Parathyroid adenoma (tissue), 2 donors: ENCODE measurements around the gene TRIM41.
A peak's percentile ranks its signal among the peaks of the same experiment; 100 is the strongest.

Source experiments
- H2AFZ ChIP-seq: fragments of 300-600 bp; sonication (generic); one replicate; pipeline ENCODE4 v1.7.0; 2017; ENCODE audit warnings: antibody characterized with exemption, mild to moderate bottlenecking
- H3K27ac ChIP-seq: fragments of 300-600 bp; sonication (generic); one replicate; pipeline ENCODE4 v1.7.0; 2017
- H3K27me3 ChIP-seq: fragments of 300-600 bp; sonication (generic); one replicate; pipeline ENCODE4 v1.7.0; 2017; ENCODE audit warnings: low read length; ENCODE audit not compliant: control insufficient read depth, insufficient read depth
- H3K36me3 ChIP-seq: fragments of 300-600 bp; sonication (generic); one replicate; pipeline ENCODE4 v1.7.0; 2017; ENCODE audit warnings: low read length; ENCODE audit not compliant: control insufficient read depth, insufficient read depth
- H3K4me1 ChIP-seq: fragments of 300-600 bp; sonication (generic); one replicate; pipeline ENCODE4 v1.7.0; 2017; ENCODE audit warnings: control low read depth
- H3K4me2 ChIP-seq: fragments of 300-600 bp; sonication (generic); one replicate; pipeline ENCODE4 v1.7.0; 2017; ENCODE audit warnings: low read length
- H3K4me3 ChIP-seq: fragments of 300-600 bp; sonication (generic); one replicate; pipeline ENCODE4 v1.7.0; 2017; ENCODE audit warnings: low read depth, low read length
- H3K79me2 ChIP-seq: fragments of 300-600 bp; sonication (generic); one replicate; pipeline ENCODE4 v1.7.0; 2017; ENCODE audit warnings: control low read depth
- H3K9ac ChIP-seq: fragments of 300-600 bp; sonication (generic); one replicate; pipeline ENCODE4 v1.7.0; 2017; ENCODE audit warnings: mild to moderate bottlenecking
- H3K9me3 ChIP-seq: fragments of 300-600 bp; sonication (generic); one replicate; pipeline ENCODE4 v1.7.0; 2017; ENCODE audit warnings: low read length; ENCODE audit not compliant: control insufficient read depth
- TF ChIP-seq, protein P1 (sequence below): fragments of 300-600 bp; sonication (generic); IDR thresholded peaks from one replicate; pipeline ENCODE4 v1.7.0; 2017; ENCODE audit warnings: antibody characterized with exemption, mild to moderate bottlenecking
- donor health status: primary hyperparathyroidism.

The TRIM41 gene

DNA sequence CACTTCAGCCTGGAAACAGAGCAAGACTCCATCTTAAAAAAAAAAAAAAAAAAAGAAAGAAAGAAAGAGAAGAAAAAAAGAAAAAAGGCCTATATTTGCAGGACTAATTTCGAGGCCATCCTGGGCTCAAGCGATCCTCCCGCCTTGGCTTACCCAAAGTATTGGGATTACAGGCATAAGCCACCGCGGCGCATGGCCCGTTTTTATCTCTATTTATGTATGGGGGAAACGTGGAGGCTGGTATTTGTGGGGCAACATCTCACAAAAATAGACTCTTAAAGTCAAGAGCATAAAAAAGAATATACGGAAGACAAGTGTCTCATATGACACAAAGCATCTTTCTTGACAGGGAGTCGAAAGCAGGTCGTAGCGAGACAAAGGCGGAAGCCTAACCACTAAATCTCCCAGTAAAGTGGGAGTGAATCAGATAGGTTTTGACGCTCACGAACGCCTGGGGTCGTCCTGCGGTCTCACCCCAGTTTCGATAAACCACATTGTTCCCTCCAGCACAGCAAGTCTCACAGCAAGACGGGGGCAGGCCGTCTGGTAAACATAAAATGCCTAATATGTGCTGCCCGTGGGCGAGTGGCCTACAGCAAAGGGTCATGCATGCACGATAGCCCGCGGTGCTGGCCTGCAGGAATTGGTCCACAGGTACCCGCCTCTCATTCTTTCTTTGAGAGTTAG, 1.8 kb upstream of the TRIM41 start:
- H3K4me3 ChIP-seq: no peak overlapping the region
- no peaks in the 10 kb centered on the region for H3K36me3 ChIP-seq
- no peak overlapping the region for H3K4me2 ChIP-seq
- no peaks in the 10 kb centered on the region for H3K9me3 ChIP-seq
- peak overlapping the region; percentile 92 for H3K27ac ChIP-seq
- no peak overlapping the region for H2AFZ ChIP-seq
- no peaks in the 10 kb centered on the region for H3K27me3 ChIP-seq
- TF ChIP-seq, protein P1, sequence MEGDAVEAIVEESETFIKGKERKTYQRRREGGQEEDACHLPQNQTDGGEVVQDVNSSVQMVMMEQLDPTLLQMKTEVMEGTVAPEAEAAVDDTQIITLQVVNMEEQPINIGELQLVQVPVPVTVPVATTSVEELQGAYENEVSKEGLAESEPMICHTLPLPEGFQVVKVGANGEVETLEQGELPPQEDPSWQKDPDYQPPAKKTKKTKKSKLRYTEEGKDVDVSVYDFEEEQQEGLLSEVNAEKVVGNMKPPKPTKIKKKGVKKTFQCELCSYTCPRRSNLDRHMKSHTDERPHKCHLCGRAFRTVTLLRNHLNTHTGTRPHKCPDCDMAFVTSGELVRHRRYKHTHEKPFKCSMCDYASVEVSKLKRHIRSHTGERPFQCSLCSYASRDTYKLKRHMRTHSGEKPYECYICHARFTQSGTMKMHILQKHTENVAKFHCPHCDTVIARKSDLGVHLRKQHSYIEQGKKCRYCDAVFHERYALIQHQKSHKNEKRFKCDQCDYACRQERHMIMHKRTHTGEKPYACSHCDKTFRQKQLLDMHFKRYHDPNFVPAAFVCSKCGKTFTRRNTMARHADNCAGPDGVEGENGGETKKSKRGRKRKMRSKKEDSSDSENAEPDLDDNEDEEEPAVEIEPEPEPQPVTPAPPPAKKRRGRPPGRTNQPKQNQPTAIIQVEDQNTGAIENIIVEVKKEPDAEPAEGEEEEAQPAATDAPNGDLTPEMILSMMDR: no peak
- peaks cover 7% of the 10 kb centered on the region for H3K4me1 ChIP-seq
- no peak overlapping the region for H3K9ac ChIP-seq
- peaks cover 3% of the 10 kb centered on the region for H3K79me2 ChIP-seq

DNA sequence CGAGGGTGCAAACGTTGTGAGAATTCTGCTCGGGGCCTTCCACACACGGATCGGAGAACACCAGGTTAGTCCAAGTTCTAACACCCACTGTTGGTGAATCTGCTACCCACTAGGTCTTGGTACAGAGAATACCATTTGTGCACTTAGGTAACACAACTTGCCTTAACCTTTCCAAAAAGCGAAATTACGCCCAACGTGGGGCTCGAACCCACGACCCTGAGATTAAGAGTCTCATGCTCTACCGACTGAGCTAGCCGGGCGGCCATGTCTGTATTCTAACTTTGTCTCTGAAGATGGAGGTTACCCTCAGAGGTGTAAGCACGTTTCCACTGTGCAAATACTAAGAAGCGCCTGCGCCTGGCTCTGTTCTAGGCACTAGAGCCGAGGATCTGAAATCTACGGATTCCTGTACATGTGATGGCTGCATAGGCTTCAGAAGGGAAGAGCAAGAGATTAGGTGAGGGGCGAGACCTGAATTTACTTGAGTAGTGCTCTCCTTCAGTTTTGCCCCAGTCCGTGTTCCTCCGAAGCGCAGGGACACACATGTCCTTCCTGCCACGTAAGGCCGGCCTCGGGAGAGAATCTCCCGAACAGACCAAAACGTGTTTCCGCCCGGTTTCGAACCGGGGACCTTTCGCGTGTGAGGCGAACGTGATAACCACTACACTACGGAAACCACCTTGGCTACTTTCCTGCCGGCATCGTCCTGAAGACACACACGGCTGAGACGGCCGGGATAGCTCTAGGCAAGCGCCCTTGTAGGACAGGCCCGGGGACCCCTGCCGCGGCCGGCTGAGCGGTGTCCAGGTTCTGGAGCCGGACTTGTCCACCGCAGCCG, 1.1 kb upstream of the TRIM41 start:
- Histone ChIP-seq H3K4me2 (peak overlapping the region; percentile 85), H3K4me3 (peak overlapping the region; percentile 98), H3K36me3 (no peaks in the 10 kb centered on the region), H3K27me3 (no peaks in the 10 kb centered on the region), H3K79me2 (peaks cover 3% of the 10 kb centered on the region), H3K9me3 (no peaks in the 10 kb centered on the region), H3K4me1 (peaks cover 7% of the 10 kb centered on the region), H2AFZ (peak overlapping the region; percentile 87), H3K27ac (peak overlapping the region; percentile 92), H3K9ac (no peak overlapping the region)
- TF ChIP-seq, protein P1: no peak

DNA sequence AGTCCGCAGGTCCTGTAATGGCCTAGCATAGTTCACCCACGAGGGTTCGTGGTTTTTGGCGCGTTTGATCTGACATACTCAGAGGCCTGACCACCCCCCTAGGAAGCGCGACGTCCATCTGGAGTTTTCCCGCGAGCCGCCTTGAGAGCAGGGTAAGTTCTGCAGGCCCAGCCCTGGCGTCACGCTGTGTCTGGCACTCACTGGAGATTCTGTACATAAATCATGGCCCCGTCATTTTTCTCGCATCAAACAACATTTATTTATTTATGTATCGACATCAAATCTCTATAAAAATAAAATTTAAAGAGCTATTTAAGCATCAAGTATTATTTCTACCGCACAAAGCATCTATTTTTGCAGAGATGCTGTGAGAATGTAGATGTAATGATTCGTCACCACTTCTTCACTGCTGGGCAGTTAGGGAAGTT, 437 bp upstream of the TRIM41 start:
- peaks cover 7% of the 10 kb centered on the region for H3K4me1 ChIP-seq
- H3K4me3 ChIP-seq: peak overlapping the region; percentile 98
- no peaks in the 10 kb centered on the region for H3K36me3 ChIP-seq
- peak overlapping the region; percentile 92 for H3K27ac ChIP-seq
- H3K9me3 ChIP-seq: no peaks in the 10 kb centered on the region
- peak overlapping the region; percentile 85 for H3K4me2 ChIP-seq
- peaks cover 3% of the 10 kb centered on the region for H3K79me2 ChIP-seq
- H3K27me3 ChIP-seq: no peaks in the 10 kb centered on the region
- peak overlapping the region; percentile 87 for H2AFZ ChIP-seq
- no peak overlapping the region for H3K9ac ChIP-seq
- TF ChIP-seq, protein P1: no peak

DNA sequence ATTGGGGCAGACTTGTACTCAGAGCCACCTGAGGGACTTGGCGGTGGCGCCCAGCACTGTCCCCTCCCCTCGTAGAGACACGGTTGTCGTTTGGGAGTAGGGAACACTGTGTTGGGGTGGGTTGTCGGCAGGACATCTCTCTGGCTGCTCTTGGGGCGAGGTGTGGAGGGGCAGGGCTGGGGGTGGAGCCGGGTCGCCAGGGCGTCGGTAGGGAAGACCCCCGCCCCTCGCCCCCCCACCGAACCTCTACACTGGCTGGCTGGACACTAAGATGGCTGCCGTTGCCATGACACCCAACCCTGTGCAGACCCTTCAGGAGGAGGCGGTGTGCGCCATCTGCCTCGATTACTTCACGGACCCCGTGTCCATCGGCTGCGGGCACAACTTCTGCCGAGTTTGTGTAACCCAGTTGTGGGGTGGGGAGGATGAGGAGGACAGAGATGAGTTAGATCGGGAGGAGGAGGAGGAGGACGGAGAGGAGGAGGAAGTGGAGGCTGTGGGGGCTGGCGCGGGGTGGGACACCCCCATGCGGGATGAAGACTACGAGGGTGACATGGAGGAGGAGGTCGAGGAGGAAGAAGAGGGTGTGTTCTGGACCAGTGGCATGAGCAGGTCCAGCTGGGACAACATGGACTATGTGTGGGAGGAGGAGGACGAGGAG, 778 bp downstream of the TRIM41 start:
- H3K27ac ChIP-seq: peak overlapping the region; percentile 92
- H3K79me2 ChIP-seq: peaks cover 3% of the 10 kb centered on the region
- H3K36me3 ChIP-seq: no peaks in the 10 kb centered on the region
- peaks cover 7% of the 10 kb centered on the region for H3K4me1 ChIP-seq
- no peaks in the 10 kb centered on the region for H3K27me3 ChIP-seq
- peak overlapping the region; percentile 64 for H3K9ac ChIP-seq
- peak overlapping the region; percentile 85 for H3K4me2 ChIP-seq
- H3K9me3 ChIP-seq: no peaks in the 10 kb centered on the region
- peak overlapping the region; percentile 87 for H2AFZ ChIP-seq
- H3K4me3 ChIP-seq: peak overlapping the region; percentile 98
- TF ChIP-seq, protein P1: no peak
